Effector memory CD8-positive, alpha-beta T cell (primary cell): ENCODE measurements around the gene TIGD1.
A peak's percentile ranks its signal among the peaks of the same experiment; 100 is the strongest.
"Not testable (repeated sequence)": the region's sequence is repeated elsewhere in the genome, so short reads cannot be mapped to it uniquely, and the experiment has no call there.

Experiments used
- ATAC-seq: fragments of 150-1000 bp; cut with Tn5 transposase; replicated peaks from 2 replicates; pipeline ENCODE4 v1.10.0; 2021; ENCODE audit warnings: mild to moderate bottlenecking, moderate library complexity
- DNase-seq, 3 experiments: peaks; one replicate each; pipeline ENCODE4 v3.0.0; 2021
- H3K27ac Mint-ChIP-seq, 2 donors: one replicate each; pipeline ENCODE4 v1.8.0; 2022; ENCODE audit warnings: mild to moderate bottlenecking in 2 of 2, mixed read lengths in 2 of 2, moderate library complexity in 2 of 2
- H3K27me3 Mint-ChIP-seq, 2 donors: one replicate each; pipeline ENCODE4 v1.8.0; 2022; ENCODE audit warnings: mixed read lengths in 2 of 2
- H3K36me3 Mint-ChIP-seq: one replicate; pipeline ENCODE4 v1.8.0; 2022; ENCODE audit warnings: mild to moderate bottlenecking, moderate library complexity, mixed read lengths; ENCODE audit not compliant: insufficient read depth
- H3K4me1 Mint-ChIP-seq, 2 donors: one replicate each; pipeline ENCODE4 v1.8.0; 2022; ENCODE audit warnings: low read depth in 2 of 2, mixed read lengths in 2 of 2
- H3K4me3 Mint-ChIP-seq, 2 donors: one replicate each; pipeline ENCODE4 v1.8.0; 2022; ENCODE audit warnings: mild to moderate bottlenecking in 2 of 2, mixed read lengths in 2 of 2, moderate library complexity in 2 of 2
- H3K9me3 Mint-ChIP-seq, 2 donors: one replicate each; pipeline ENCODE4 v1.8.0; 2022; ENCODE audit warnings: mixed read lengths in 2 of 2

The TIGD1 gene

GRCh38 chr2:232541195-232541960 lies 9.0 kb downstream of the TIGD1 start:
- Mint-ChIP-seq H3K27me3 (peaks cover 15 to 22% of the 10 kb centered on the region in 2 donors), H3K36me3 (peaks cover 7% of the 10 kb centered on the region), H3K9me3 (no peaks in the 10 kb centered on the region), H3K4me3 (no peak overlapping the region), H3K27ac (peak overlapping the region in 1 of 2 donors; percentile 60), H3K4me1 (peaks cover 11 to 29% of the 10 kb centered on the region in 2 donors)
- DNase-seq (no peak), ATAC-seq (no peak)

GRCh38 chr2:232540441-232541041 lies 9.8 kb downstream of the TIGD1 start:
- Mint-ChIP-seq H3K27ac (no peak overlapping the region), H3K4me1 (peaks cover 11 to 25% of the 10 kb centered on the region in 2 donors), H3K27me3 (peaks cover 17 to 31% of the 10 kb centered on the region in 2 donors), H3K4me3 (no peak overlapping the region), H3K9me3 (no peaks in the 10 kb centered on the region), H3K36me3 (peaks cover 7% of the 10 kb centered on the region)
- ATAC-seq (no peak), DNase-seq (no peak)

GRCh38 chr2:232539298-232540231 lies 10.8 kb downstream of the TIGD1 start, which contains the start of gene CHRNG:
TSS of gene CHRNG (plus strand) at chr2:232539692. CDS start at chr2:232539748, 56 bp downstream.
- H3K36me3 Mint-ChIP-seq = peaks cover 7% of the 10 kb centered on the region
- no peak within 1 kb of the TSS for H3K27ac Mint-ChIP-seq
- peaks cover 17 to 40% of the 10 kb centered on the region in 2 donors for H3K27me3 Mint-ChIP-seq
- H3K9me3 Mint-ChIP-seq = no peaks in the 10 kb centered on the region
- DNase-seq (no peak), ATAC-seq (no peak)
- H3K4me3 Mint-ChIP-seq = no peak within 1 kb of the TSS
- peaks cover 8 to 22% of the 10 kb centered on the region in 2 donors for H3K4me1 Mint-ChIP-seq

DNA sequence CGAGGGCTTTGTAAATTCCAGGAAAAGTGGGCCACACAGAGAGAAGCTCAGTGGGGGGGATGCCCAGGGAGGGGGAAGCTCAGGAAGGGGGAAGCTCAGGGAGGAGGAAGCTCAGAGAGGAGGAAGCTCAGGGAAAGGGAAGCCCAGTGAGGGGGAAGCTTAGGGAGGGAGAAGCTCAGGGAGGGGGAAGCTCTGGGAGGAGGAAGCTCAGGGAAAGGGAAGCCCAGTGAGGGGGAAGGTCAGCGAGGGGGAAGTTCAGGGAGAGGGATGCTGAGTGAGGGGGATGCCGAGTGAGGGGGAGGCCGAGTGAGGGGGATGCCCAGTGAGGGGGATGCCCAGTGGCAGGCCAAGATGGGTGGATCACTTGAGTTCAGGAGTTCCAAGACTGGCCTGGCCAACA lies 11.7 kb downstream of the TIGD1 start:
- peaks cover 7% of the 10 kb centered on the region for H3K36me3 Mint-ChIP-seq

GRCh38 chr2:232537499-232537898 lies 12.9 kb downstream of the TIGD1 start:
- Mint-ChIP-seq H3K4me1 (peaks cover 4 to 13% of the 10 kb centered on the region in 2 donors), H3K27ac (no peak overlapping the region), H3K27me3 (peaks cover 26 to 61% of the 10 kb centered on the region in 2 donors), H3K4me3 (no peak overlapping the region), H3K36me3 (peaks cover 5% of the 10 kb centered on the region), H3K9me3 (no peaks in the 10 kb centered on the region)
- no peak for ATAC-seq
- DNase-seq = no peak

More for the DNA sequence above, 11.7 kb downstream of the TIGD1 start:
- Mint-ChIP-seq H3K9me3 (no peaks in the 10 kb centered on the region), H3K4me1 (peaks cover 4 to 18% of the 10 kb centered on the region in 2 donors), H3K4me3 (no peak overlapping the region), H3K27me3 (peaks cover 17 to 49% of the 10 kb centered on the region in 2 donors), H3K27ac (no peak overlapping the region)
- no peak for DNase-seq
- ATAC-seq = no peak

GRCh38 chr2:232537079-232537478 lies 13.3 kb downstream of the TIGD1 start:
- Mint-ChIP-seq H3K4me1 (peaks cover 4 to 8% of the 10 kb centered on the region in 2 donors), H3K27ac (no peak overlapping the region), H3K27me3 (peaks cover 28 to 64% of the 10 kb centered on the region in 2 donors), H3K4me3 (no peak overlapping the region), H3K36me3 (peaks cover 4% of the 10 kb centered on the region), H3K9me3 (no peaks in the 10 kb centered on the region)
- no peak for DNase-seq
- ATAC-seq = no peak

- ATAC-seq (no peak), DNase-seq (no peak)
- Mint-ChIP-seq H3K27me3 (peaks cover 28 to 72% of the 10 kb centered on the region in 2 donors), H3K27ac (no peak overlapping the region), H3K36me3 (peaks cover 7% of the 10 kb centered on the region), H3K9me3 (no peaks in the 10 kb centered on the region), H3K4me1 (peaks cover 4% of the 10 kb centered on the region in 2 donors), H3K4me3 (no peak overlapping the region)
These were observed 14.4 kb downstream of the TIGD1 start for GRCh38 chr2:232535761-232536530.

DNA sequence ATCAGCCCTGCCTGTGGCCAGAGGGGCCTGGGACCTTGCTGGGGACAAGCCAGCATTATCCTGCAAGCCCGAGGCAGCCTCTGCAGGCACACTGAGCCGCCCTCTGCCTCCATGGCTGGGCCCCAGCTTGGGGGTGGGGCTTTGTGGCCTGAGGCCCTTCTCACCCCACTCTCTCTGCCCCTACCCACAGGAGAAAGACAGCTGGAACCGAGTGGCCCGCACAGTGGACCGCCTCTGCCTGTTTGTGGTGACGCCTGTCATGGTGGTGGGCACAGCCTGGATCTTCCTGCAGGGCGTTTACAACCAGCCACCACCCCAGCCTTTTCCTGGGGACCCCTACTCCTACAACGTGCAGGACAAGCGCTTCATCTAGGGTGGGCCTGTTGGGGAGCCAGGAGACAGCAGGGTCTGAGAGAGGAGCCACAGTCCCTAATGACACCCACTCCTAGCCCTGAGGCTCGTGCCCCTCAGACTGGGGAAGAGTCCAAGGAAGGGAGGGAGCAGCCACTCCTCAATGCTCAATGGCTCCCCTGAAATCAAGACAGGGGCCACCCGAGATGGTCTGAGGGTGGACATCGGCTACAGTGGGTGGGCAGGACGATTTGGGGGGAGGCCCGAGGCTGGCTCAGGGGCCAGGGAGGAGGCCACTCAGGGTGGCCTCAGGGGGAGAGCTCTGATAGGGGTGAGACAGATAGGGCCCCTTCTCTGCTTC lies 15.3 kb downstream of the TIGD1 start:
- H3K9me3 Mint-ChIP-seq = no peaks in the 10 kb centered on the region
- no peak overlapping the region for H3K4me3 Mint-ChIP-seq
- H3K27ac Mint-ChIP-seq = no peak overlapping the region
- H3K27me3 Mint-ChIP-seq = peaks cover 35 to 80% of the 10 kb centered on the region in 2 donors
- no peak for ATAC-seq
- DNase-seq = no peak
- H3K36me3 Mint-ChIP-seq = peaks cover 7% of the 10 kb centered on the region
- peaks cover 3 to 4% of the 10 kb centered on the region in 2 donors for H3K4me1 Mint-ChIP-seq

GRCh38 chr2:232533944-232534710 lies 16.2 kb downstream of the TIGD1 start:
- Mint-ChIP-seq H3K9me3 (no peaks in the 10 kb centered on the region), H3K4me1 (peaks cover 5 to 8% of the 10 kb centered on the region in 2 donors)

GRCh38 chr2:232532821-232533220 lies 17.5 kb downstream of the TIGD1 start:
- not testable (repeated sequence) for H3K27ac Mint-ChIP-seq, H3K9me3 Mint-ChIP-seq, H3K36me3 Mint-ChIP-seq, DNase-seq, ATAC-seq, H3K4me3 Mint-ChIP-seq
- peaks cover 43 to 95% of the 10 kb centered on the region in 2 donors for H3K27me3 Mint-ChIP-seq
- peaks cover 12 to 13% of the 10 kb centered on the region in 2 donors for H3K4me1 Mint-ChIP-seq

More at GRCh38 chr2:232533944-232534710, 16.2 kb downstream of the TIGD1 start:
- no peak overlapping the region for H3K4me3 Mint-ChIP-seq
- ATAC-seq (no peak), DNase-seq (no peak)
- no peak overlapping the region for H3K27ac Mint-ChIP-seq
- peaks cover 36 to 90% of the 10 kb centered on the region in 2 donors for H3K27me3 Mint-ChIP-seq
- peaks cover 7% of the 10 kb centered on the region for H3K36me3 Mint-ChIP-seq

DNA sequence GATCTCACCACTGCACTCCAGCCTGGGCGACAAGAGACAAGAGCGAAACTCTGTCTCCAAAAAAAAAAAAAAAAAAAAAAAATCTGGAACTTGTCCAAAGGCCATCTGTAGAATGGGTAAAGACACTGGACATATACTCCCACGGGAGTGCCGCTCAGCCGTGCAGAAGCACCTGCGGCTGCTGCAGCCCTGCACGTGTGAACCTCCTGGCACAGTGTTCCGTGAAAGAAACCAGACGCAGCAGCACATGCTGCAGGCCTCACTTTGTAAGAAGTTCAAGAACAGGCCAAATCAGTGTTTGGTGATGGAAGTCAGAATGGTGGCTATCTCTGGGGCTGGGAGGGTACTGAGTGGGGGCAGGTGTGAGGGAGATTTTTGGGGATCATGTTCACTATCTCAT lies 17.9 kb downstream of the TIGD1 start:
- Mint-ChIP-seq H3K36me3 (peaks cover 7% of the 10 kb centered on the region), H3K27ac (no peak overlapping the region), H3K4me1 (peaks cover 12 to 13% of the 10 kb centered on the region in 2 donors), H3K27me3 (peaks cover 44 to 95% of the 10 kb centered on the region in 2 donors), H3K9me3 (no peaks in the 10 kb centered on the region), H3K4me3 (no peak overlapping the region)
- DNase-seq = no peak
- ATAC-seq = no peak
